Measurements from ENCODE around the gene ZBTB25. TPM values are rescaled to one million over a fixed set of nuclear protein-coding genes. Genes with fewer than 3 reads are reported as not detected.

Gene ZBTB25
- total RNA-seq, 1 experiment from 2014 or later: 19.0 TPM

- H3K36me3 ChIP-seq (ENCODE audit: control insufficient read depth in 1 of 2, insufficient read depth in 2 of 2, low read length in 2 of 2): no peaks in the 10 kb centered on the region
- no peaks in the 10 kb centered on the region for H3K9me2 ChIP-seq (ENCODE audit: insufficient read depth)
- no peak overlapping the region for H3K9ac ChIP-seq (ENCODE audit: low read length)
- no peaks in the 10 kb centered on the region for H4K20me1 ChIP-seq (ENCODE audit: insufficient read depth)
- no peaks in the 10 kb centered on the region for H3K4me1 ChIP-seq (ENCODE audit: control insufficient read depth in 1 of 2, insufficient read depth in 2 of 2, low read length in 2 of 2)
- TF ChIP-seq CBX3 (IDR thresholded peaks at IDR 0.05; ENCODE audit: low read depth): no peak
- TF ChIP-seq, protein P1, sequence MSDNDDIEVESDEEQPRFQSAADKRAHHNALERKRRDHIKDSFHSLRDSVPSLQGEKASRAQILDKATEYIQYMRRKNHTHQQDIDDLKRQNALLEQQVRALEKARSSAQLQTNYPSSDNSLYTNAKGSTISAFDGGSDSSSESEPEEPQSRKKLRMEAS (IDR thresholded peaks at IDR 0.05): no peak
- TF ChIP-seq ELF1 (IDR thresholded peaks at IDR 0.05; ENCODE audit: borderline replicate concordance, low read depth): no peak
- TF ChIP-seq YY1 (IDR thresholded peaks at IDR 0.05; ENCODE audit: extremely low read depth, insufficient replicate concordance, low read depth, low read length): no peak
- TF ChIP-seq SIN3A (IDR thresholded peaks at IDR 0.05; ENCODE audit: low read depth): no peak
- no peak for TF ChIP-seq POLR2A (IDR thresholded peaks at IDR 0.05; ENCODE audit: borderline replicate concordance, extremely low read depth, insufficient read depth, insufficient read length)
- no peak for TF ChIP-seq EGR1 (IDR thresholded peaks at IDR 0.05; ENCODE audit: low read depth)
- H3K27ac ChIP-seq (ENCODE audit: low read depth, low read length): no peak overlapping the region
- POLR2A ChIA-PET: no interaction called here
- no TSS peak for BruUV-seq (replicated peaks)
- ATAC-seq (no peak), DNase-seq (ENCODE audit: low read depth, low spot score) (no peak)
- H2AFZ ChIP-seq (ENCODE audit: low read depth, low read length, poor library complexity, severe bottlenecking): no peak overlapping the region
- RAD21 ChIA-PET (ENCODE audit: low non-redundant PET in 1 of 2, low total read pairs in 2 of 2, uncharacterized antibody in 2 of 2, unreplicated experiment in 2 of 2): no interaction called here
- no peaks in the 10 kb centered on the region for H3K79me2 ChIP-seq (ENCODE audit: insufficient read depth, low read length)
- H3K9me3 ChIP-seq (ENCODE audit: control insufficient read depth in 1 of 2, insufficient read depth in 1 of 2, low read depth in 1 of 2, low read length in 2 of 2): no peaks in the 10 kb centered on the region
- CTCF ChIA-PET: no interaction called here
- no peak overlapping the region for H3K4me3 ChIP-seq (replicated peaks in 1 of 2; ENCODE audit: low read depth in 1 of 2, low read length in 2 of 2)
- H3K4me2 ChIP-seq (ENCODE audit: low read length): no peak overlapping the region
- intact Hi-C loops (cut with micrococcal nuclease): loop anchor here (10.0 kb wide), 1 partner anchor 86 kb away; no protein-coding TSS in a partner anchor
- H3K27me3 ChIP-seq (ENCODE audit: insufficient read depth, low read length): no peaks in the 10 kb centered on the region
These were observed 45.4 kb upstream of the ZBTB25 start for GRCh38 chr14:64549016-64549415.

- Histone ChIP-seq H3K4me3 (replicated peaks in 1 of 2; ENCODE audit: low read depth in 1 of 2, low read length in 2 of 2) (no peak overlapping the region), H3K27me3 (ENCODE audit: insufficient read depth, low read length) (no peaks in the 10 kb centered on the region), H3K9me2 (ENCODE audit: insufficient read depth) (no peaks in the 10 kb centered on the region), H3K9ac (ENCODE audit: low read length) (no peak overlapping the region), H3K36me3 (ENCODE audit: control insufficient read depth in 1 of 2, insufficient read depth in 2 of 2, low read length in 2 of 2) (no peaks in the 10 kb centered on the region), H3K4me2 (ENCODE audit: low read length) (no peak overlapping the region), H3K79me2 (ENCODE audit: insufficient read depth, low read length) (no peaks in the 10 kb centered on the region), H4K20me1 (ENCODE audit: insufficient read depth) (no peaks in the 10 kb centered on the region), H2AFZ (ENCODE audit: low read depth, low read length, poor library complexity, severe bottlenecking) (no peak overlapping the region), H3K9me3 (ENCODE audit: control insufficient read depth in 1 of 2, insufficient read depth in 1 of 2, low read depth in 1 of 2, low read length in 2 of 2) (no peaks in the 10 kb centered on the region; a peak in 1 of 4 replicates), H3K4me1 (ENCODE audit: control insufficient read depth in 1 of 2, insufficient read depth in 2 of 2, low read length in 2 of 2) (peaks cover 0 to 11% of the 10 kb centered on the region in 2 experiments; a peak in 2 of 4 replicates), H3K27ac (ENCODE audit: low read depth, low read length) (no peak overlapping the region)
- CTCF ChIA-PET: interaction anchor here (1.5 kb wide), 1 partner anchor 34 kb away, joined by 5 read pairs; no protein-coding TSS in a partner anchor
- DNase-seq (ENCODE audit: low read depth, low spot score) (no peak), ATAC-seq (no peak)
- RAD21 ChIA-PET (ENCODE audit: low non-redundant PET in 1 of 2, low total read pairs in 2 of 2, uncharacterized antibody in 2 of 2, unreplicated experiment in 2 of 2): no interaction called here
- intact Hi-C loops (cut with micrococcal nuclease): loop anchor here (10.0 kb wide), 1 partner anchor 90 kb away; no protein-coding TSS in a partner anchor
- POLR2A ChIA-PET: no interaction called here
- TF ChIP-seq CTCF (IDR thresholded peaks at IDR 0.05 in 2 of 3, conservative IDR thresholded peaks at IDR 0.05 in 1 of 3; ENCODE audit: borderline replicate concordance in 1 of 3, insufficient read depth in 1 of 3, low read depth in 2 of 3, low read length in 2 of 3): no peak
- TF ChIP-seq EZH2phosphoT487 (IDR thresholded peaks at IDR 0.05; ENCODE audit: borderline replicate concordance): no peak
- no peak for TF ChIP-seq SRF (IDR thresholded peaks at IDR 0.05; ENCODE audit: low read depth)
- no peak for TF ChIP-seq ZNF274 (IDR thresholded peaks at IDR 0.05; ENCODE audit: low read depth, low read length)
- BruUV-seq (replicated peaks): no TSS peak
These were observed 41.1 kb upstream of the ZBTB25 start for GRCh38 chr14:64544607-64545312.

Measured in HCT116 (cell line).